HepG2 (cell line): ENCODE data around the gene NEK8. TPM values are rescaled to one million over a fixed set of nuclear protein-coding genes. Genes with fewer than 3 reads are reported as not detected.

Experiments
- ADNP ChIP-seq: sonication (generic); formaldehyde crosslinking; IDR thresholded peaks from 2 replicates; pipeline ENCODE4 v1.4.0; 2020; ENCODE audit warnings: missing genetic modification reagents
- FOXK1 ChIP-seq: sonication (generic); formaldehyde crosslinking; IDR thresholded peaks from 2 replicates; pipeline ENCODE4 v1.4.0; 2020; ENCODE audit warnings: low read depth, missing genetic modification reagents, borderline replicate concordance
- KMT2B ChIP-seq: IDR thresholded peaks from 2 replicates; pipeline ENCODE4 v1.6.1; 2016; ENCODE audit warnings: missing genetic modification reagents, missing compliant biosample characterization
- MXD4 ChIP-seq: IDR thresholded peaks from 2 replicates; pipeline ENCODE4 v1.6.1; 2016; ENCODE audit warnings: mild to moderate bottlenecking, missing biosample characterization, missing genetic modification reagents
- NCOA1 ChIP-seq: sonication (generic); formaldehyde crosslinking; IDR thresholded peaks from 2 replicates; pipeline ENCODE4 v1.9.0; 2021; ENCODE audit warnings: missing genetic modification reagents
- NR2F1 ChIP-seq, 2 experiments: fragments of 450-650 bp in 1 of 2; formaldehyde crosslinking in 1 of 2; IDR thresholded peaks; 2 replicates each; pipeline versions ENCODE4 v1.5.0 to v1.6.1; 2016 to 2020; ENCODE audit warnings: mild to moderate bottlenecking in 1 of 2, missing compliant biosample characterization in 1 of 2, missing genetic modification reagents in 1 of 2, moderate library complexity in 1 of 2
- PITX1 ChIP-seq: sonication (generic); formaldehyde crosslinking; IDR thresholded peaks from 2 replicates; pipeline ENCODE4 v1.5.1; 2020; ENCODE audit warnings: mild to moderate bottlenecking, missing genetic modification reagents
- XRCC5 ChIP-seq: fragments of 200-400 bp; formaldehyde crosslinking; optimal IDR thresholded peaks from 2 replicates; pipeline ENCODE3; 2017; ENCODE audit warnings: mild to moderate bottlenecking, low read length
- ZMAT3 ChIP-seq: sonication (generic); formaldehyde crosslinking; conservative IDR thresholded peaks from 2 replicates; pipeline ENCODE4 v1.7.0; 2021; ENCODE audit warnings: missing genetic modification reagents
- ZNF10 ChIP-seq: sonication (generic); formaldehyde crosslinking; IDR thresholded peaks from 2 replicates; pipeline ENCODE4 v1.4.0; 2020; ENCODE audit warnings: mild to moderate bottlenecking, low read depth, missing genetic modification reagents, borderline replicate concordance
- ZNF326 ChIP-seq: sonication (generic); formaldehyde crosslinking; IDR thresholded peaks from 2 replicates; pipeline ENCODE4 v1.4.0; 2020; ENCODE audit warnings: missing genetic modification reagents, borderline replicate concordance
- ZNF549 ChIP-seq: sonication (generic); formaldehyde crosslinking; IDR thresholded peaks from 2 replicates; pipeline ENCODE4 v1.5.0; 2020; ENCODE audit warnings: missing genetic modification reagents
- ZNF569 ChIP-seq: sonication (generic); formaldehyde crosslinking; IDR thresholded peaks from 2 replicates; pipeline ENCODE4 v1.5.0; 2020; ENCODE audit warnings: mild to moderate bottlenecking, missing genetic modification reagents, moderate library complexity, borderline replicate concordance
- ZNF570 ChIP-seq: sonication (generic); formaldehyde crosslinking; IDR thresholded peaks from 2 replicates; pipeline ENCODE4 v1.4.0; 2020; ENCODE audit warnings: mild to moderate bottlenecking, missing genetic modification reagents, borderline replicate concordance
- ZNF674 ChIP-seq: sonication (generic); formaldehyde crosslinking; IDR thresholded peaks from 2 replicates; pipeline ENCODE4 v1.5.0; 2020; ENCODE audit warnings: low read depth, mild to moderate bottlenecking, missing genetic modification reagents
- polyA plus RNA-seq, 8 experiments: library from polyadenylated mRNA; depleted of rRNA in 3 of 8; stranded (reverse) in 7 of 8; unstranded in 1 of 8; fragments of >200 nt; fragmentation: Illumina TruSeq in 4 of 8; extraction: Trizol in 4 of 8; gene quantifications; 2 replicates each; pipeline versions ENCODE4 v1.2.1 to v1.2.3, GENCODE V29; 2011 to 2016; ENCODE audit warnings: low read depth in 4 of 8, missing spikeins in 1 of 8, mixed read lengths in 1 of 8; ENCODE audit not compliant: insufficient read depth in 1 of 8
- total RNA-seq, 5 experiments: library from RNA; depleted of rRNA; stranded (reverse); fragments of >200 nt; fragmentation: Illumina TruSeq; extraction: Trizol; gene quantifications; 2 replicates each; pipeline ENCODE4 v1.2.3, GENCODE V29; 2016; ENCODE audit warnings: low read depth in 1 of 5
- TF ChIP-seq, protein P1 (sequence below): sonication (generic); formaldehyde crosslinking; IDR thresholded peaks from 2 replicates; pipeline ENCODE4 v1.8.1; 2022; ENCODE audit warnings: low read depth, mild to moderate bottlenecking, missing genetic modification reagents
- TF ChIP-seq, protein P2 (sequence below): sonication (generic); formaldehyde crosslinking; IDR thresholded peaks from 2 replicates; pipeline ENCODE4 v1.4.0; 2020; ENCODE audit warnings: missing genetic modification reagents, low read depth, mild to moderate bottlenecking, borderline replicate concordance
- TF ChIP-seq, protein P3 (sequence below): IDR thresholded peaks from 2 replicates; pipeline ENCODE4 v1.6.1; 2016; ENCODE audit warnings: low read depth, control low read depth
- TF ChIP-seq, protein P4 (sequence below), 2 experiments: IDR thresholded peaks; 2 replicates each; pipeline ENCODE4 v1.6.1; 2011 to 2012; ENCODE audit warnings: low read length in 2 of 2, borderline replicate concordance in 1 of 2, low read depth in 1 of 2, mild to moderate bottlenecking in 1 of 2, moderate library complexity in 1 of 2
- TF ChIP-seq, protein P5 (sequence below): sonication (generic); formaldehyde crosslinking; IDR thresholded peaks from 2 replicates; pipeline ENCODE4 v1.4.0; 2020; ENCODE audit warnings: missing genetic modification reagents; ENCODE audit errors: not compliant biosample characterization

The NEK8 gene
- total and polyA plus RNA-seq, 2 of the 13 experiments (the other 11 are each of a cell fraction or from before 2014, with no cell fraction given): 5.8 to 13.5 TPM

DNA sequence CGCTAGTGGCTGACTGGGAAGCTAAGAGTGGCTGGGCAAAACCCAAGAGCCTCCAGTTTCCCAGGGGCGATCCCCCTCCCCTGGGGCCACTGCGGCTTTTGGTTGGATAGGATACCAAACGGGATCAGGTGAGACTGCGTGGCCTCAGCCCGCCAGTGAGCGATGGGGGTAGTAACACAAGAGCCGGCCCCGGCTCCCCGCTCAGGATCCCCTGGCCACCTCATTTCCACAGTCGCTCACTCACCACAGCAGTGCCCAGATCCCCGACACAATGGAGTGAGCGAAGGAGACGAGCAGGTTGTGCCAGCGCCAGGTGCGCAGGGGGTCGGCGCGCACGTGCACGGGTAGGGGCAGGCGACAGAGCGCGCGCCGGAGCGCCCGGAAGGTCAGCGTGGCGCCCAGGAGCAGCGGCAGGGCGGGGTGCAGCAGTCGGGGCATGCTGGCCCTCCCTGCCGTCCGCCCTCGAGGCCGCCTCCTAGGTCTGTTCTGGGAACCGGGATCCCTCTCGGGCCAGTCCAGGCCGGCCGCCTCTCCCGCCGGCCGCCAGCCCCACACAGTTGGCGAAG, 2.8 kb upstream of the NEK8 start (continued):
- TF ChIP-seq, protein P1, sequence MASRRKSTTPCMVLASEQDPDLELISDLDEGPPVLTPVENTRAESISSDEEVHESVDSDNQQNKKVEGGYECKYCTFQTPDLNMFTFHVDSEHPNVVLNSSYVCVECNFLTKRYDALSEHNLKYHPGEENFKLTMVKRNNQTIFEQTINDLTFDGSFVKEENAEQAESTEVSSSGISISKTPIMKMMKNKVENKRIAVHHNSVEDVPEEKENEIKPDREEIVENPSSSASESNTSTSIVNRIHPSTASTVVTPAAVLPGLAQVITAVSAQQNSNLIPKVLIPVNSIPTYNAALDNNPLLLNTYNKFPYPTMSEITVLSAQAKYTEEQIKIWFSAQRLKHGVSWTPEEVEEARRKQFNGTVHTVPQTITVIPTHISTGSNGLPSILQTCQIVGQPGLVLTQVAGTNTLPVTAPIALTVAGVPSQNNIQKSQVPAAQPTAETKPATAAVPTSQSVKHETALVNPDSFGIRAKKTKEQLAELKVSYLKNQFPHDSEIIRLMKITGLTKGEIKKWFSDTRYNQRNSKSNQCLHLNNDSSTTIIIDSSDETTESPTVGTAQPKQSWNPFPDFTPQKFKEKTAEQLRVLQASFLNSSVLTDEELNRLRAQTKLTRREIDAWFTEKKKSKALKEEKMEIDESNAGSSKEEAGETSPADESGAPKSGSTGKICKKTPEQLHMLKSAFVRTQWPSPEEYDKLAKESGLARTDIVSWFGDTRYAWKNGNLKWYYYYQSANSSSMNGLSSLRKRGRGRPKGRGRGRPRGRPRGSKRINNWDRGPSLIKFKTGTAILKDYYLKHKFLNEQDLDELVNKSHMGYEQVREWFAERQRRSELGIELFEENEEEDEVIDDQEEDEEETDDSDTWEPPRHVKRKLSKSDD (CRISPR knock-in tag): peak; percentile 53; the same call in 1 of the 2 replicates
- TF ChIP-seq, protein P2, sequence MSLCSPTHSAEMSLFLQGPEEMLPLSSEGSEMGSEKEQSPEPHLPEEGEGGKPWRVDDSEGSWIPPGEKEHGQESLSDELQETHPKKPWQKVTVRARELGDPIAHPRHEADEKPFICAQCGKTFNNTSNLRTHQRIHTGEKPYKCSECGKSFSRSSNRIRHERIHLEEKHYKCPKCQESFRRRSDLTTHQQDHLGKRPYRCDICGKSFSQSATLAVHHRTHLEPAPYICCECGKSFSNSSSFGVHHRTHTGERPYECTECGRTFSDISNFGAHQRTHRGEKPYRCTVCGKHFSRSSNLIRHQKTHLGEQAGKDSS (CRISPR knock-in tag): peak; percentile 61; the same call in 1 of the 2 replicates
- TF ChIP-seq ZNF569 (CRISPR knock-in tag): no peak
- TF ChIP-seq ZNF549 (CRISPR knock-in tag): no peak
- TF ChIP-seq MXD4 (CRISPR knock-in tag): peak; percentile 66; the same call in 1 of the 2 replicates
- TF ChIP-seq, protein P3, sequence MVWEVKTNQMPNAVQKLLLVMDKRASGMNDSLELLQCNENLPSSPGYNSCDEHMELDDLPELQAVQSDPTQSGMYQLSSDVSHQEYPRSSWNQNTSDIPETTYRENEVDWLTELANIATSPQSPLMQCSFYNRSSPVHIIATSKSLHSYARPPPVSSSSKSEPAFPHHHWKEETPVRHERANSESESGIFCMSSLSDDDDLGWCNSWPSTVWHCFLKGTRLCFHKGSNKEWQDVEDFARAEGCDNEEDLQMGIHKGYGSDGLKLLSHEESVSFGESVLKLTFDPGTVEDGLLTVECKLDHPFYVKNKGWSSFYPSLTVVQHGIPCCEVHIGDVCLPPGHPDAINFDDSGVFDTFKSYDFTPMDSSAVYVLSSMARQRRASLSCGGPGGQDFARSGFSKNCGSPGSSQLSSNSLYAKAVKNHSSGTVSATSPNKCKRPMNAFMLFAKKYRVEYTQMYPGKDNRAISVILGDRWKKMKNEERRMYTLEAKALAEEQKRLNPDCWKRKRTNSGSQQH (CRISPR knock-in tag): no peak
- peak; percentile 75; the same call in 1 of the 2 replicates for TF ChIP-seq ZNF570
- TF ChIP-seq NCOA1: no peak
- no peak for TF ChIP-seq FOXK1 (CRISPR knock-in tag)
- TF ChIP-seq KMT2B (CRISPR knock-in tag): no peak
- no peak for TF ChIP-seq PITX1 (CRISPR knock-in tag)
- TF ChIP-seq, protein P4, sequence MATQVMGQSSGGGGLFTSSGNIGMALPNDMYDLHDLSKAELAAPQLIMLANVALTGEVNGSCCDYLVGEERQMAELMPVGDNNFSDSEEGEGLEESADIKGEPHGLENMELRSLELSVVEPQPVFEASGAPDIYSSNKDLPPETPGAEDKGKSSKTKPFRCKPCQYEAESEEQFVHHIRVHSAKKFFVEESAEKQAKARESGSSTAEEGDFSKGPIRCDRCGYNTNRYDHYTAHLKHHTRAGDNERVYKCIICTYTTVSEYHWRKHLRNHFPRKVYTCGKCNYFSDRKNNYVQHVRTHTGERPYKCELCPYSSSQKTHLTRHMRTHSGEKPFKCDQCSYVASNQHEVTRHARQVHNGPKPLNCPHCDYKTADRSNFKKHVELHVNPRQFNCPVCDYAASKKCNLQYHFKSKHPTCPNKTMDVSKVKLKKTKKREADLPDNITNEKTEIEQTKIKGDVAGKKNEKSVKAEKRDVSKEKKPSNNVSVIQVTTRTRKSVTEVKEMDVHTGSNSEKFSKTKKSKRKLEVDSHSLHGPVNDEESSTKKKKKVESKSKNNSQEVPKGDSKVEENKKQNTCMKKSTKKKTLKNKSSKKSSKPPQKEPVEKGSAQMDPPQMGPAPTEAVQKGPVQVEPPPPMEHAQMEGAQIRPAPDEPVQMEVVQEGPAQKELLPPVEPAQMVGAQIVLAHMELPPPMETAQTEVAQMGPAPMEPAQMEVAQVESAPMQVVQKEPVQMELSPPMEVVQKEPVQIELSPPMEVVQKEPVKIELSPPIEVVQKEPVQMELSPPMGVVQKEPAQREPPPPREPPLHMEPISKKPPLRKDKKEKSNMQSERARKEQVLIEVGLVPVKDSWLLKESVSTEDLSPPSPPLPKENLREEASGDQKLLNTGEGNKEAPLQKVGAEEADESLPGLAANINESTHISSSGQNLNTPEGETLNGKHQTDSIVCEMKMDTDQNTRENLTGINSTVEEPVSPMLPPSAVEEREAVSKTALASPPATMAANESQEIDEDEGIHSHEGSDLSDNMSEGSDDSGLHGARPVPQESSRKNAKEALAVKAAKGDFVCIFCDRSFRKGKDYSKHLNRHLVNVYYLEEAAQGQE (IDR thresholded peaks at IDR 0.05; ENCODE audit: borderline replicate concordance in 1 of 2, low read depth in 1 of 2, low read length in 2 of 2): no peak
- TF ChIP-seq, protein P5, sequence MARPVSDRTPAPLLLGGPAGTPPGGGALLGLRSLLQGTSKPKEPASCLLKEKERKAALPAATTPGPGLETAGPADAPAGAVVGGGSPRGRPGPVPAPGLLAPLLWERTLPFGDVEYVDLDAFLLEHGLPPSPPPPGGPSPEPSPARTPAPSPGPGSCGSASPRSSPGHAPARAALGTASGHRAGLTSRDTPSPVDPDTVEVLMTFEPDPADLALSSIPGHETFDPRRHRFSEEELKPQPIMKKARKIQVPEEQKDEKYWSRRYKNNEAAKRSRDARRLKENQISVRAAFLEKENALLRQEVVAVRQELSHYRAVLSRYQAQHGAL: no peak
- peak in 1 of 2 experiments; percentile 16; a peak in 1 of 4 replicates for TF ChIP-seq NR2F1 (CRISPR knock-in tag; IDR thresholded peaks at IDR 0.05)
- TF ChIP-seq XRCC5: no peak
- TF ChIP-seq ZMAT3: peak; percentile 79; the same call in 1 of the 2 replicates
- no peak for TF ChIP-seq ZNF326 (CRISPR knock-in tag)
- TF ChIP-seq ZNF10 (CRISPR knock-in tag): no peak
- no peak for TF ChIP-seq ADNP (CRISPR knock-in tag)
- no peak for TF ChIP-seq ZNF674 (CRISPR knock-in tag)
